ENCODE results near the gene RIC3.

RIC3 gene

GRCh38 chr11:8102296-8102915 is 66.4 kb downstream of the RIC3 start:
- no peak for DNase-seq

DNA sequence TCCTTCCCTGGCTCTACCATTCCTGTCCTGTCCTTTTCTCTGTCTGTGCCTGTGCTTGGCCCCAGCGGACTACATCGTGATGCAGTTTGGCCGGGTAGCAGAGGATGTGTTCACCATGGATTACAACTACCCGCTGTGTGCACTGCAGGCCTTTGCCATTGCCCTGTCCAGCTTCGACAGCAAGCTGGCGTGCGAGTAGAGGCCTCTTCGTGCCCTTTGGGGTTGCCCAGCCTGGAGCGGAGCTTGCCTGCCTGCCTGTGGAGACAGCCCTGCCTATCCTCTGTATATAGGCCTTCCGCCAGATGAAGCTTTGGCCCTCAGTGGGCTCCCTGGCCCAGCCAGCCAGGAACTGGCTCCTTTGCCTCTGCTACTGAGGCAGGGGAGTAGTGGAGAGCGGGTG is 67.4 kb downstream of the RIC3 start:
- DNase-seq, result no peak

GRCh38 chr11:8100605-8101004 is 68.2 kb downstream of the RIC3 start:
- no peak for DNase-seq

DNA sequence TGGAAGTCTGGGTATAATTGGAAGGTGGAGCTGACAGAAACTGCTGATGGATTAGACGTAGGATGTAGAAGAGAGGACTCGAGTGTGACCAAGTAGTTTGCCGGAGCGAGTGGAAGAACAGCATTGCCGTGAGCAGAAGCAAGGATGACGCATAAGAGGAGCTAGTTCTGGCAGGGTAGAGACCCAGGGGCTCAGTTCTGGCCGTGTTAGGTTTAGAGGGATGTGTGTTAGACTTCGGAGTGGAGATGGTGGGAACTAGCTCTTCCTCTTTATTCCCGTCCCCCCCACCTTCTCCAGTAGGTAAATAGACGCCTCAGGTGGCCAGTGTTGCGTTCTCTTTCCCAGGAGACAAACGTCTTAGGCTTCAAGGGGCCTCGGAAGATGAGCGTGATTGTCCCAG is 68.7 kb downstream of the RIC3 start:
- no peak for DNase-seq

DNA sequence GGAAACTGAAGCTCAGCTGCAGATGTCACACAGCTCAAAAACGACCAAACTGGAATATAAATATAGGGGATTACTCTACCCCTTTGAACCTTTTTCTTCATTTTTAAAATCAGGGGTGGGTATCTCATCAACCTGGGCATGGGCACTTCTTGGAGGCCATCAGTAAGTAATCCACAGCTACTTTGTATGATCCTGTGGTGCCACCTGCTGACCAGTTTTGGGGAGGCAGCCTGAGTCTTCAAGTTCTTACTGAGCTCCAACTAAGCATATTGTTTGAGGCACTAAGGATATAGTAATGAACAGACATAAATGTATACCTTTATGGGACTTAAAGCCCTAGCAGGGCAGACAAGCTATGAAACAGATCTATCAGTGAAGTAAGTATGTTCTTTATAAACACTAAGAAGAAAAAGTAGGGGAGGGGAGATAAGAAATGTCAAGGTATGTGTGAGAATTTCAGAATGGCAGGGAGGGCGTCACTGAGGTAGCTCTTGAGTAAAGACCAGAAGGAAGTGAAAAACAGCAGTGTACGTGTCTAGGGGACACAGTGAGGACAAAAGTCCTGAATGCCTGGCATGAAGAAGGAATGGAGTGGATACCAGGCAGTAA is 69.4 kb downstream of the RIC3 start:
- peak; percentile 12 to 71 for DNase-seq

DNA sequence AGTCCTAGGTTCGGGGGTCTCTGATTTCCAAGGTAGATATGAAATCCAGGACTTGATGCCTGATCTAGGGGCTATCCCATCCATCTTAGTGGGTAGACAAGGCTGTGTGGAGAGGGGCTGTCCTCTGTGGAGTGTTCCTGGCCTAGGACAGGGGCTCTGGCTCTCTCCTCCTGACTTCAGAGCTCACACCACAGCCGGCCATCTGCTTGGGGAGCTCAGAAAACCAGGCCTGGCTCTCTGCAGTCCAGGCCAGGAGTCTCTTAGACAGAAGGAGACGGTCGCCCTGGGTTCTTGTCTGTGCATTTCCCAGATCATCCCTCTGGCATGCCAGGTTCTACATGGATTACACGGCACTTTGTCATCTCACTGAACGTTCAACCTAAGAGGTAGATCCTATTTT is 69.9 kb downstream of the RIC3 start:
- no peak for DNase-seq

DNA sequence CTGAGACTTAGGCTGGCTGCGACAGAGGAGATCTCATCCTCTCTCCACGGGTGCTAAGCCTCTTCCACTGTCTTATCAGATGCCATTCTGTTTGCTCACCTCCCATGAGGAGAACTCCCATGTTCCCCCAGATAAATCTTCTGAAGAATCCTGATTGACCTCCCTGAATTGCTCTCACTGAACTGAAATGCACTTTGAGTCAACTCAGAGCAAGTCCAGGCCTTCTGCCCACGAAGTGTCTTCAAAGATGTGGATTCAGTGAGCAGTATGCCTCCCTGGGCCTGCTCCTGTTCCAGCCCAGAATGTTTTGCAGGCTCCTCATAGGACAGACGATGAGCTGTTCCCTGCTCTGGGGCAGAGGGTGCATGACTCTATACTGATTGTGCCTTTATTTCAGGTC is 70.5 kb downstream of the RIC3 start:
- DNase-seq, result no peak

DNA sequence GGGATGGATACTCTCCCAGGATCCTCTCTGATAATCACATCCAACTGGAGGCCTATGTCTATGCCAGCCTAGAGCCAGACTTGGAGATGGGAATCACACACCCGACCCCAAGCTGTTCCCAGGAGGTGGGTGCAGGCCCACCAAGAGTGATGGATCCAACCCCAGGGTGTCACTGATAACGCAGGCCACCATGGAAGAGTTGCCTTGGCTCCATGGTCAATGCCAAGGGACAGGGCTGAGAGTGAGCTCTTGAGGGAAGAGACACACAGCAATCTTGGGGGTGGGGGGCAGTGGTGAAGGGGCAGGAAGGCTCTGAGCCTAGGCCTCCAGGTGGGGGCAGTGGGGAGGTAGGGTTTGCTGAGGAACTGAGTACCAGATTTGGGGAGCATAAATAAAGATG is 70.9 kb downstream of the RIC3 start:
- DNase-seq, result no peak

GRCh38 chr11:8097468-8097867 is 71.4 kb downstream of the RIC3 start:
- no peak for DNase-seq

DNA sequence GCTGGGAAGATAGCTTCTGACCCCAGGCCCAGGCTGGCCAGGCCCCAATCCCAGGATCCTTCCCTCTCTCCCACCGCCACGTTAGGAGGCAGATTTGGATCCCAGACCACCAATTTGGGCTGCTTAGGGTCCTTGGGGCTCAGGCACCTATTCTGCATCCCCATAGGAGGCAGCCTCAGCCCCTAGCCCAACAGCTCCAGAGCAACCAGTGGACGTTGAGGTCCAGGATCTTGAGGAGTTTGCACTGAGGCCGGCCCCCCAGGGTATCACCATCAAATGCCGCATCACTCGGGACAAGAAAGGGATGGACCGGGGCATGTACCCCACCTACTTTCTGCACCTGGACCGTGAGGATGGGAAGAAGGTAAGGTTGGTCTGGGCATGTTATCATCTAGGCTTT is 71.8 kb downstream of the RIC3 start:
- no peak for DNase-seq

DNA sequence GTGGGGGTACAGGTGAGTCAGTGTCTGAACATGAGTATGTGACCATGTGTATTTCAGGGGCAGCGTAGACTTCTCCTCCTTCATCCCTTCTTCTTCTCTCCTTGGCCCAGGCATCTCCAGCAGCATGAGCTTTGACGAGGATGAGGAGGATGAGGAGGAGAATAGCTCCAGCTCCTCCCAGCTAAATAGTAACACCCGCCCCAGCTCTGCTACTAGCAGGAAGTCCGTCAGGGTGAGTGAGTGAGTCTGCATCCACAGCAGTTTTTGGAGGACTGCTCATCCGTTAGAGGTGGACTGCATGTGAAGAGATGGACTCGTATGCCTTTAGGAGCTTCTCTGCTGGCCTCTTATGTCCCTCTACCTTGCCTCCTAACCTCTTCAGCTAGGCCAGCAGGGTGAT is 72.2 kb downstream of the RIC3 start:
- no peak for DNase-seq

DNA sequence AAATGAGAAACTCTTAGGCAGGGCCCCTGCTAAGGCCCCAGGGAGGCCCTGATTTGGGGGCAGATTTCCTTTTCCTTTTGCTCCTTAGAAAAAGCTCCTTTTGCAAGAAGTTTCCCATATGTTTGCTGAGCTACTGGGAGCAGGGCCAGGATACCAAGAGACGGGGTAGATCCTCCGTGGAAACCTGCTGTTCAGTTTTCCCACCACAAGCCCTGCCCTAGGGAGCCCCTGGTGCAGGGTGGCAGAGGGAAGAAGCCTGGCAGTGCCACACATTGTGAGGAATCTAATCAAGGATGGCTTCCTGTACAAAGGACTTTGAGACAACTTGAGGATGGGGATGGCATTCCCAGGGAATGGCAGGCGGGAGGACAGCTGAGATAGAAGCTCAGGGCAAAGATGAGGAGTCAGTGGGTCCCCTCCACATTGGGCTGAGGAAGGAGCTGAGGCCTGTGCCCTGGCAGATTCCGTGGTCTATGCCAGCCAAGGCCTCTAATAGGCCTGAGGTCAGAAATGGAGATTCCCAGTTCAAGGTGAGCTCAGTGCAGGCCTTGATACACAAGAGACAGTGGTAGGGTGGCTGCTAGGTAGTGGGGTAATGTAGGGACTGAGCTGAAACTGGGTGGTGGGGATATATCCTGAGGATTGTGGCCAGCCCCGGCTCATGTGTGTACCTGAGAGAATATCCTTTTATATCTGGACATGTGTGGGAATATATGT is 72.9 kb downstream of the RIC3 start:
- DNase-seq, result no peak

DNA sequence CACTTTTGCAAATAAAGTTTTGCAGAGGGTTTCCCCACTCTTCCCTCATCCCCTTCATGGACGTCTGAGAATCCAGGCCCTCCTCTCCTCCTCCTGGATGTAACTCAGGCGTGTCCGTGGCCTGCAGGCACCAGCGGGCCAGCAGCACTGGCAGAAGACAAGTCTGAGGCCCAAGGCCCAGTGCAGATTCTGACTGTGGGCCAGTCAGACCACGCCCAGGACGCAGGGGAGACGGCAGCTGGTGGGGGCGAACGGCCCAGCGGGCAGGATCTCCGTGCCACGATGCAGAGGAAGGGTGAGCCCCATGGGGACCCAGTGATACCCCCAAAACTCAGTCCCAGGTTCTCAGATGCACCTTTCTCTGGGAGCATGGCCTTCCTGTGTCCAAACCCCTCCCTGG is 73.5 kb downstream of the RIC3 start:
- no peak for DNase-seq

DNA sequence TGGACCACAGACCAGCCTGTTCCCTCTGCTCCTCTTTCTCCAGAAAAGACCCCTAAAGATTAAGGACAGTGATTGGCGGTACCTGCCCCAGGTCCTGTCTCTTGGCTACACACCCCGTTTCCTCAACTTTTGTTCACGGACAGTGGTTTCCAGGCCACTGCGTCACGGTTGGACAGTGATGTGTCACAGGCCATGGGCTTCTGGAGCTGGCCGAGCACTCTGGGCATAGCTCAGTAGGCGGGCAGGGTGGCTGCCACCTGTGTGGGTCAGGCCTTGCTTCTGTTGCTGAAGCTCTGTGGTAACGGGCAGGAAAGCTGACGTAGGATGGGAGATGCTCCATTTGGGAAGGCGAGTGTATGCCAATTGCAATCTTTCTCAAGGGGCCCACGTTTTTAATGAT is 74.2 kb downstream of the RIC3 start:
- no peak for DNase-seq

DNA sequence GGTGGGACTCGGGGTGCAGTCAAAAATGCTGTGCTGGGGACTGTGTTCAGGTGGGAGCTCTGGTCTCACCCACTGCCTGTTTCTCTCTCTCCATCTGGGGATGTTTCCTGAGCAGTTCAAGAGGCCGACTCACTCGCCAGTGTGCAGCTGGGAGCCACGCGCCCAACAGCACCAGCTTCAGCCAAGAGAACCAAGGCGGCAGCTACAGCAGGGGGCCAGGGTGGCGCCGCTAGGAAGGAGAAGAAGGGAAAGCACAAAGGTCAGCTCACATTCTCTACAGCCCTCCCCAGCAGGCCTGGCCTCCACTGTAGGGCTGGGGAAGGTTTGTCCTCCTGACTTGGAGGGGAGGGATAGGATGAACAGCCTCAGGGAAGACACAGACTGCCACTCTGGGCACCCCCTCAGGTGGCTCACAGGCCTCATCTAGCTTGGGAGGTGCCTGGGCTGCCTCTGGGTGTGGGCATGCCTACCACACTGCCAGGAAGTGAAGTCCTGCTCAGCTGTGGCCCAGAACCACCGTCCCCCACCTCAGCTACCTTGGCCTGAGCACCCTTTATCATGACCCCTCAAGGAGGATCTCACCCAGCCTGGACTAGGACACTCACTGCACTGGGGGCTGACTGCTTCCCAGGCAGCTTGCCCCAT is 74.8 kb downstream of the RIC3 start:
- no peak for DNase-seq

GRCh38 chr11:8092587-8093424 is 76.0 kb downstream of the RIC3 start:
- no peak for DNase-seq

- no peak for DNase-seq
Observed at GRCh38 chr11:8091721-8092120, 77.1 kb downstream of the RIC3 start.

DNA sequence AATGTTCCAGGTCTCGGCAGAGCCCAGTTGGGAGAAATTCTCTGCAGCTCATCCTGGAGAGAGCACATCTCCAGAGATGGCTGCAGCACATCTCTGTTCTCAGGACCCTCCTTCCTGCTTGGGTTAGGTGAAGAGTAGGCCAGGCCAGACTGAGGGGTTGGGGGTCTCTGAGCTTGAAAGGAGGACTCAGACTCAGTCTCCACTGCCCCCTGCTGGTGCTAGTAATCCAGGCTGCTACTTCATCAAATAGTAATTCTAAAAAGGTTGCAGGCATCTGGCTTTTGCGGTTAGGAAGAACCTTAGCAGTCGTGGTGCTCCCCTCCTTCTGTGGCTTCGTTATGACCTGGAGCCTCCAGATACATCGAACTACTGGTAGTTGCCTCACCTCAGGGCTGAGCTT is 78.1 kb downstream of the RIC3 start:
- peak in 1 of 2 experiments; percentile 26 for DNase-seq

GRCh38 chr11:8089791-8090510 is 78.9 kb downstream of the RIC3 start:
- no peak for DNase-seq

GRCh38 chr11:8087756-8088155 is 81.1 kb downstream of the RIC3 start:
- no peak for DNase-seq

- DNase-seq, result no peak
Observed at GRCh38 chr11:8087185-8087584, 81.6 kb downstream of the RIC3 start.

- no peak for DNase-seq
Observed at GRCh38 chr11:8086571-8086970, 82.3 kb downstream of the RIC3 start.

All from NCI-H1930 (cell line).